H1 (cell line): ENCODE measurements around the gene ERP44. TPM values are rescaled to one million over a fixed set of nuclear protein-coding genes. Genes with fewer than 3 reads are reported as not detected.

Source experiments
- CHD1 ChIP-seq: IDR thresholded peaks from 2 replicates; pipeline ENCODE4 v1.6.1; 2012; ENCODE audit warnings: low read depth, low read length, improper control_type of control experiment
- GABPA ChIP-seq: IDR thresholded peaks from 2 replicates; pipeline ENCODE4 v1.6.1; 2011; ENCODE audit warnings: mild to moderate bottlenecking, low read length, moderate library complexity, borderline replicate concordance; ENCODE audit not compliant: insufficient read depth
- JUND ChIP-seq: IDR thresholded peaks from 2 replicates; pipeline ENCODE4 v1.6.1; 2011; ENCODE audit warnings: mild to moderate bottlenecking, improper control_type of control experiment, low read length
- RNF2 ChIP-seq: fragments of 200-900, 300-1000 bp; sonication (generic); IDR thresholded peaks from 2 replicates; pipeline ENCODE4 v1.7.1; 2016; ENCODE audit warnings: borderline replicate concordance, low read depth, mild to moderate bottlenecking, antibody characterized with exemption, low read length; ENCODE audit not compliant: poor library complexity, severe bottlenecking; ENCODE audit errors: missing control alignments
- SP4 ChIP-seq: IDR thresholded peaks from 2 replicates; pipeline ENCODE4 v1.6.1; 2012; ENCODE audit warnings: low read length, inconsistent platforms
- polyA plus RNA-seq, 7 experiments: library from polyadenylated mRNA; depleted of rRNA in 3 of 7; stranded (reverse) in 5 of 7; unstranded in 2 of 7; fragments of >200 nt in 5 of 7; fragments of 200-250 nt in 2 of 7; gene quantifications; 1 replicate in 5 of 7; 2 replicates in 1 of 7; 4 replicates in 1 of 7; pipeline versions ENCODE4 v1.2.1 to v1.2.3, GENCODE V29; 2011 to 2013; ENCODE audit warnings: missing spikeins in 2 of 7, mixed read lengths in 2 of 7
- total RNA-seq: library from RNA; stranded (reverse); fragmentation: NEBNext Ultra II Directional; extraction: Animal tissue kit (Norgen Biotek cat#: 25700); gene quantifications from 2 replicates; pipeline ENCODE4 v1.2.1, GENCODE V29; 2021

ERP44 gene
- total and polyA plus RNA-seq, 2 of the 8 experiments (the other 6 are each of a cell fraction or from before 2014, with no cell fraction given): 5.7 to 15.6 TPM

DNA sequence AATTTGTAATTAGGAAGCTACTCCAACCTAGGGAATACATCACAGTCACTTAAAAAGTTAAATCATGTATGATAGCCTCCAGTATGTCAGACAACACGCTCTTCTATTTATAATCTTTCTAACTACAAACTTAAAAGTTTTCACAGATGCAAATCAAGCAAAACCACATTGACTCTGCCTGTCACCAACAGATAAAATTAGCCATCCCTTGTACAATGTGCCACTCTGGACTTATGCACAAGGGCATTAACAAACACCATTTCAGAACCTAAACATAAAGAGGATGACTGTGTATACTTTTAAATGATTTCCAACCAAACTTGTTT, 14.7 kb downstream of the ERP44 start (continued):
- no peak for TF ChIP-seq RNF2
- TF ChIP-seq JUND: no peak
- no peak for TF ChIP-seq SP4
- no peak for TF ChIP-seq GABPA
- TF ChIP-seq CHD1: no peak
